Transverse colon (tissue), 3 donors: Measurements from ENCODE around the gene IQGAP1.

Source experiments
- CTCF ChIP-seq, 5 experiments: fragments of 200-600 bp in 3 of 5; fragments of 450-650 bp in 2 of 5; sonication (generic) in 3 of 5; IDR thresholded peaks; 1 replicate in 2 of 5; 2 replicates in 3 of 5; pipeline ENCODE4 v1.5.1; 2016 to 2017; ENCODE audit warnings: antibody characterized with exemption in 5 of 5, inconsistent platforms in 3 of 5, mild to moderate bottlenecking in 2 of 5, moderate library complexity in 1 of 5
- EP300 ChIP-seq: sonication (generic); formaldehyde crosslinking; IDR thresholded peaks from one replicate; pipeline ENCODE4 v1.6.1; 2017; ENCODE audit warnings: antibody characterized with exemption, low read depth
- POLR2A ChIP-seq: fragments of 450-650 bp; IDR thresholded peaks from one replicate; pipeline ENCODE4 v1.6.1; 2016; ENCODE audit warnings: antibody characterized with exemption, mild to moderate bottlenecking, moderate library complexity

GRCh38 chr15:90496791-90497190, 108.7 kb downstream of the IQGAP1 start:
- TF ChIP-seq CTCF (IDR thresholded peaks at IDR 0.05) (no peak), EP300 (no peak), POLR2A (no peak)
